Keratinocyte (primary cell): ENCODE results near the gene EEPD1. TPM values are rescaled to one million over a fixed set of nuclear protein-coding genes. Genes with fewer than 3 reads are reported as not detected.

Experiments
- DNase-seq: peaks from one replicate; pipeline ENCODE4 v3.0.0-alpha.2; 2011; ENCODE audit warnings: low read depth, missing footprints, low spot score
- FAIRE-seq: peaks from 2 replicates; lab custom pipeline; 2011; peaks lifted over from hg19 to GRCh38; lab: Jason Lieb, UNC
- H2AFZ ChIP-seq: 2 replicates; pipeline ENCODE4 v1.6.0; 2012; ENCODE audit warnings: low read length, control low read depth, inconsistent platforms; ENCODE audit not compliant: control insufficient read depth
- H3K27ac ChIP-seq: 2 replicates; pipeline ENCODE4 v1.5.1; 2011; ENCODE audit warnings: low read length; ENCODE audit not compliant: control insufficient read depth, insufficient read depth
- H3K27me3 ChIP-seq: 3 replicates; pipeline ENCODE4 v1.6.0; 2011; ENCODE audit warnings: low read length; ENCODE audit not compliant: control insufficient read depth, insufficient read depth; ENCODE audit errors: extremely low read depth
- H3K36me3 ChIP-seq, 2 experiments: 2 replicates in 1 of 2; 3 replicates in 1 of 2; pipeline ENCODE4 v1.5.1; 2011; ENCODE audit warnings: low read length in 2 of 2, mild to moderate bottlenecking in 1 of 2; ENCODE audit not compliant: control insufficient read depth in 2 of 2, insufficient read depth in 2 of 2; ENCODE audit errors: extremely low read depth in 1 of 2
- H3K4me1 ChIP-seq: 3 replicates; pipeline ENCODE4 v1.5.1; 2011; ENCODE audit warnings: low read length; ENCODE audit not compliant: control insufficient read depth, insufficient read depth; ENCODE audit errors: extremely low read depth
- H3K4me2 ChIP-seq: 3 replicates; pipeline ENCODE4 v1.6.0; 2011; ENCODE audit warnings: low read depth, low read length; ENCODE audit not compliant: control insufficient read depth, insufficient read depth; ENCODE audit errors: extremely low read depth
- H3K4me3 ChIP-seq, 3 experiments: fragments of 200-600 bp in 1 of 3; sonication (generic) in 1 of 3; 2 replicates in 2 of 3; 3 replicates in 1 of 3; pipeline ENCODE4 v1.5.1; 2011 to 2016; ENCODE audit warnings: low read length in 3 of 3, mild to moderate bottlenecking in 3 of 3, control low read depth in 2 of 3, inconsistent platforms in 1 of 3, low read depth in 1 of 3, mixed read lengths in 1 of 3, mixed run types in 1 of 3, moderate library complexity in 1 of 3; ENCODE audit not compliant: control insufficient read depth in 2 of 3, insufficient read depth in 2 of 3; ENCODE audit errors: extremely low read depth in 1 of 3
- H3K79me2 ChIP-seq: 2 replicates; pipeline ENCODE4 v1.6.0; 2012; ENCODE audit warnings: low read length; ENCODE audit not compliant: control insufficient read depth, insufficient read depth
- H3K9ac ChIP-seq: 3 replicates; pipeline ENCODE4 v1.6.0; 2011; ENCODE audit warnings: low read length; ENCODE audit not compliant: control insufficient read depth, insufficient read depth; ENCODE audit errors: extremely low read depth
- H3K9me1 ChIP-seq: 3 replicates; pipeline ENCODE4 v1.6.0; 2011; ENCODE audit warnings: low read length; ENCODE audit not compliant: control insufficient read depth, insufficient read depth; ENCODE audit errors: extremely low read depth
- H3K9me3 ChIP-seq: 2 replicates; pipeline ENCODE4 v1.5.1; 2012; ENCODE audit warnings: low read depth, low read length; ENCODE audit not compliant: control insufficient read depth
- H4K20me1 ChIP-seq: 3 replicates; pipeline ENCODE4 v1.6.0; 2011; ENCODE audit warnings: low read length; ENCODE audit not compliant: control insufficient read depth, insufficient read depth; ENCODE audit errors: extremely low read depth
- CTCF ChIP-seq, 3 experiments: IDR thresholded peaks in 1 of 3; conservative IDR thresholded peaks in 1 of 3; optimal IDR thresholded peaks in 1 of 3; 2 replicates in 2 of 3; 3 replicates in 1 of 3; pipeline versions ENCODE3 to v1.5.1; 2011; ENCODE audit warnings: low read length in 3 of 3, mild to moderate bottlenecking in 3 of 3, moderate library complexity in 2 of 3, control low read depth in 1 of 3, inconsistent platforms in 1 of 3; ENCODE audit not compliant: insufficient read depth in 2 of 3; ENCODE audit errors: extremely low read depth in 1 of 3
- EZH2 ChIP-seq: IDR thresholded peaks from one replicate; pipeline ENCODE4 v1.6.1; 2012; ENCODE audit warnings: inconsistent platforms, mild to moderate bottlenecking, low read length, moderate library complexity
- dilution Hi-C: fragments of 300-500 bp; cut with MboI; formaldehyde crosslinking; loops from one replicate; pipeline ENCODE4 v1.7.0; 2020; ENCODE audit warnings: low sequenced_read_pairs; ENCODE audit not compliant: extremely low pct_ligation_motif_present
- polyA plus RNA-seq, 5 experiments: library from polyadenylated mRNA; depleted of rRNA in 3 of 5; stranded (reverse) in 3 of 5; stranded (forward) in 1 of 5; unstranded in 1 of 5; fragments of >200 nt; gene quantifications; 1 replicate in 1 of 5; 2 replicates in 3 of 5; 3 replicates in 1 of 5; pipeline versions ENCODE4 v1.2.1 to v1.2.3, GENCODE V29; 2011 to 2012; ENCODE audit warnings: missing spikeins in 2 of 5, low read depth in 1 of 5, low replicate concordance in 1 of 5

EEPD1 gene
- polyA plus RNA-seq, 1 donor (not counting 4 experiments of a cell fraction or from before 2014, with no cell fraction given) = 1.2 TPM

- no peaks in the 10 kb centered on the region for H4K20me1 ChIP-seq
- H3K27ac ChIP-seq = no peak overlapping the region
- no peaks in the 10 kb centered on the region for H3K36me3 ChIP-seq
- H3K9me3 ChIP-seq = no peaks in the 10 kb centered on the region
- dilution Hi-C loops = no loop called here
- no peaks in the 10 kb centered on the region for H3K27me3 ChIP-seq
- H3K4me3 ChIP-seq = no peak overlapping the region
- no peaks in the 10 kb centered on the region for H3K4me1 ChIP-seq
- no peak for TF ChIP-seq EZH2
- no peak for TF ChIP-seq CTCF (optimal IDR thresholded peaks at IDR 0.05 in 1 of 3, IDR thresholded peaks at IDR 0.05 in 1 of 3, conservative IDR thresholded peaks at IDR 0.05 in 1 of 3; ENCODE audit: extremely low read depth in 1 of 3, insufficient read depth in 2 of 3, low read length in 3 of 3)
- FAIRE-seq (no peak), DNase-seq (no peak)
- H3K9me1 ChIP-seq = no peaks in the 10 kb centered on the region
- H3K9ac ChIP-seq = no peak overlapping the region
- H3K4me2 ChIP-seq = no peak overlapping the region
- no peaks in the 10 kb centered on the region for H3K79me2 ChIP-seq
- H2AFZ ChIP-seq = no peak overlapping the region
These were observed 119.7 kb downstream of the EEPD1 start for GRCh38 chr7:36272567-36273269.

GRCh38 chr7:36273836-36274235, 120.8 kb downstream of the EEPD1 start:
- H3K4me2 ChIP-seq = no peak overlapping the region
- no peaks in the 10 kb centered on the region for H3K79me2 ChIP-seq
- H3K36me3 ChIP-seq = no peaks in the 10 kb centered on the region
- no peaks in the 10 kb centered on the region for H4K20me1 ChIP-seq
- peaks cover 4% of the 10 kb centered on the region for H3K27me3 ChIP-seq
- TF ChIP-seq EZH2 = no peak
- no peak for TF ChIP-seq CTCF (optimal IDR thresholded peaks at IDR 0.05 in 1 of 3, IDR thresholded peaks at IDR 0.05 in 1 of 3, conservative IDR thresholded peaks at IDR 0.05 in 1 of 3; ENCODE audit: extremely low read depth in 1 of 3, insufficient read depth in 2 of 3, low read length in 3 of 3)
- H3K4me1 ChIP-seq = no peaks in the 10 kb centered on the region
- no peak overlapping the region for H2AFZ ChIP-seq
- H3K9me1 ChIP-seq = no peaks in the 10 kb centered on the region
- dilution Hi-C loops = no loop called here
- no peak overlapping the region for H3K4me3 ChIP-seq
- no peak overlapping the region for H3K9ac ChIP-seq
- no peak for DNase-seq
- FAIRE-seq = no peak
- no peaks in the 10 kb centered on the region for H3K9me3 ChIP-seq
- H3K27ac ChIP-seq = no peak overlapping the region
